Measurements from ENCODE around the gene HDGF. TPM values are rescaled to one million over a fixed set of nuclear protein-coding genes. Genes with fewer than 3 reads are reported as not detected.

Gene HDGF
- 189 and 191 TPM in 2 replicates for total RNA-seq (2014; rRNA removed; shearing (Covaris generic))
- 143 and 147 TPM in 2 replicates for polyA plus RNA-seq (2015; cell fraction: cytosol; rRNA removed)
- polyA plus RNA-seq (2015; cell fraction: nucleus; rRNA removed), result 128 and 153 TPM in 2 replicates

GRCh38 chr1:156751451-156751756 lies at the start of gene HDGF:
Gene HDGF (minus strand): TSS chr1:156751675. CDS start chr1:156751429, 246 bp downstream.
- no peak for DNase-seq (ENCODE audit: low read depth, low spot score)
- in situ Hi-C loops (cut with HindIII; ENCODE audit: low pct_unique_long_range_greater_than_20kb, low sequenced_read_pairs), result no loop called here

GRCh38 chr1:156797212-156797871 lies 45.9 kb upstream of the HDGF start:
- in situ Hi-C loops (cut with HindIII; ENCODE audit: low pct_unique_long_range_greater_than_20kb, low sequenced_read_pairs), result no loop called here
- DNase-seq (ENCODE audit: low read depth, low spot score), result peak; percentile 74

- no peak for DNase-seq (ENCODE audit: low read depth, low spot score)
These were observed 45.0 kb upstream of the HDGF start for GRCh38 chr1:156796340-156797097.

GRCh38 chr1:156795787-156796186 lies 44.3 kb upstream of the HDGF start:
- in situ Hi-C loops (cut with HindIII; ENCODE audit: low pct_unique_long_range_greater_than_20kb, low sequenced_read_pairs), result no loop called here
- no peak for DNase-seq (ENCODE audit: low read depth, low spot score)

More at GRCh38 chr1:156796340-156797097, 45.0 kb upstream of the HDGF start:
- in situ Hi-C loops (cut with HindIII; ENCODE audit: low pct_unique_long_range_greater_than_20kb, low sequenced_read_pairs), result no loop called here

- in situ Hi-C loops (cut with HindIII; ENCODE audit: low pct_unique_long_range_greater_than_20kb, low sequenced_read_pairs), result no loop called here
- DNase-seq (ENCODE audit: low read depth, low spot score), result no peak
These were observed 43.9 kb upstream of the HDGF start for GRCh38 chr1:156795374-156795733.

- no peak for DNase-seq (ENCODE audit: low read depth, low spot score)
- in situ Hi-C loops (cut with HindIII; ENCODE audit: low pct_unique_long_range_greater_than_20kb, low sequenced_read_pairs), result no loop called here
These were observed 43.3 kb upstream of the HDGF start for GRCh38 chr1:156794506-156795373.

GRCh38 chr1:156789621-156790318 lies 38.3 kb upstream of the HDGF start:
- in situ Hi-C loops (cut with HindIII; ENCODE audit: low pct_unique_long_range_greater_than_20kb, low sequenced_read_pairs), result no loop called here
- DNase-seq (ENCODE audit: low read depth, low spot score), result no peak

- no peak for DNase-seq (ENCODE audit: low read depth, low spot score)
- in situ Hi-C loops (cut with HindIII; ENCODE audit: low pct_unique_long_range_greater_than_20kb, low sequenced_read_pairs), result no loop called here
These were observed 36.7 kb upstream of the HDGF start for GRCh38 chr1:156788136-156788535.

GRCh38 chr1:156786640-156787039 lies 35.2 kb upstream of the HDGF start:
- no peak for DNase-seq (ENCODE audit: low read depth, low spot score)
- in situ Hi-C loops (cut with HindIII; ENCODE audit: low pct_unique_long_range_greater_than_20kb, low sequenced_read_pairs), result no loop called here

- DNase-seq (ENCODE audit: low read depth, low spot score), result no peak
- in situ Hi-C loops (cut with HindIII; ENCODE audit: low pct_unique_long_range_greater_than_20kb, low sequenced_read_pairs), result no loop called here
These were observed 34.0 kb upstream of the HDGF start for GRCh38 chr1:156785458-156785857.

GRCh38 chr1:156781585-156782186 lies 30.2 kb upstream of the HDGF start:
- DNase-seq (ENCODE audit: low read depth, low spot score), result peak; percentile 58
- in situ Hi-C loops (cut with HindIII; ENCODE audit: low pct_unique_long_range_greater_than_20kb, low sequenced_read_pairs), result no loop called here

- in situ Hi-C loops (cut with HindIII; ENCODE audit: low pct_unique_long_range_greater_than_20kb, low sequenced_read_pairs), result no loop called here
- no peak for DNase-seq (ENCODE audit: low read depth, low spot score)
These were observed 26.1 kb upstream of the HDGF start for GRCh38 chr1:156777573-156777972.

GRCh38 chr1:156776942-156777341 lies 25.5 kb upstream of the HDGF start:
- in situ Hi-C loops (cut with HindIII; ENCODE audit: low pct_unique_long_range_greater_than_20kb, low sequenced_read_pairs), result no loop called here
- DNase-seq (ENCODE audit: low read depth, low spot score), result no peak

GRCh38 chr1:156775799-156776198 lies 24.3 kb upstream of the HDGF start:
- DNase-seq (ENCODE audit: low read depth, low spot score), result no peak
- in situ Hi-C loops (cut with HindIII; ENCODE audit: low pct_unique_long_range_greater_than_20kb, low sequenced_read_pairs), result no loop called here

- in situ Hi-C loops (cut with HindIII; ENCODE audit: low pct_unique_long_range_greater_than_20kb, low sequenced_read_pairs), result no loop called here
- no peak for DNase-seq (ENCODE audit: low read depth, low spot score)
These were observed 22.1 kb upstream of the HDGF start for GRCh38 chr1:156773607-156774006.

- in situ Hi-C loops (cut with HindIII; ENCODE audit: low pct_unique_long_range_greater_than_20kb, low sequenced_read_pairs), result no loop called here
These were observed 21.4 kb upstream of the HDGF start for GRCh38 chr1:156772728-156773497.

GRCh38 chr1:156772222-156772621 lies 20.7 kb upstream of the HDGF start:
- in situ Hi-C loops (cut with HindIII; ENCODE audit: low pct_unique_long_range_greater_than_20kb, low sequenced_read_pairs), result no loop called here
- DNase-seq (ENCODE audit: low read depth, low spot score), result no peak

More at GRCh38 chr1:156772728-156773497, 21.4 kb upstream of the HDGF start:
- no peak for DNase-seq (ENCODE audit: low read depth, low spot score)

Measured in SK-MEL-5 (cell line).